ENCODE measurements around the gene BTAF1.

DNA sequence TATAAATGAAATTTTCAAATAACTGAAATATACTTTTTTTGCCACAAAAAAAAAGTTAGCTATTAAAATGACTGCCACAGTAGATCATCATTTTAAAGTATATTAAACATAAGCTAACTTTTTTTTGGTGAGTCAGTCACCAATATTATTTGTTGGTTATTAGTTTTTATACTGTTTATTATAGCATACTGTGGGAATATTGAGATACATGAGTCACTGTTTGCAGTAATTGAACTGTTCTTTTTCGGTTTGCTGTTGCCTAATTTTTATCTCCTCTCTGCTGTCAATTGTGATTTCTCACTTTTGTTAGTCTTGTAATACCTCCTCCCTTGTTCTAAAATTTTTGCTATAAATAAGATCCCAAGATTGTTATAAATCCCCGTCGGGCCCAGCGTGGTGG, 45.7 kb downstream of the BTAF1 start:
- TF ChIP-seq, protein P1, sequence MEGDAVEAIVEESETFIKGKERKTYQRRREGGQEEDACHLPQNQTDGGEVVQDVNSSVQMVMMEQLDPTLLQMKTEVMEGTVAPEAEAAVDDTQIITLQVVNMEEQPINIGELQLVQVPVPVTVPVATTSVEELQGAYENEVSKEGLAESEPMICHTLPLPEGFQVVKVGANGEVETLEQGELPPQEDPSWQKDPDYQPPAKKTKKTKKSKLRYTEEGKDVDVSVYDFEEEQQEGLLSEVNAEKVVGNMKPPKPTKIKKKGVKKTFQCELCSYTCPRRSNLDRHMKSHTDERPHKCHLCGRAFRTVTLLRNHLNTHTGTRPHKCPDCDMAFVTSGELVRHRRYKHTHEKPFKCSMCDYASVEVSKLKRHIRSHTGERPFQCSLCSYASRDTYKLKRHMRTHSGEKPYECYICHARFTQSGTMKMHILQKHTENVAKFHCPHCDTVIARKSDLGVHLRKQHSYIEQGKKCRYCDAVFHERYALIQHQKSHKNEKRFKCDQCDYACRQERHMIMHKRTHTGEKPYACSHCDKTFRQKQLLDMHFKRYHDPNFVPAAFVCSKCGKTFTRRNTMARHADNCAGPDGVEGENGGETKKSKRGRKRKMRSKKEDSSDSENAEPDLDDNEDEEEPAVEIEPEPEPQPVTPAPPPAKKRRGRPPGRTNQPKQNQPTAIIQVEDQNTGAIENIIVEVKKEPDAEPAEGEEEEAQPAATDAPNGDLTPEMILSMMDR (IDR thresholded peaks at IDR 0.05; ENCODE audit: low read length), result no peak
- no peak for TF ChIP-seq EZH2 (optimal IDR thresholded peaks at IDR 0.05; ENCODE audit: low read depth, low read length)

Measured in MM.1S (cell line).